ENCODE measurements around the gene AK2.
"Not testable (repeated sequence)": the region's sequence is repeated elsewhere in the genome, so short reads cannot be mapped to it uniquely, and the experiment has no call there.

The AK2 gene

GRCh38 chr1:33050221-33051076 is 13.8 kb upstream of the AK2 start:
- DNase-seq = no peak

- no peak for DNase-seq
Observed at GRCh38 chr1:33049371-33049770, 12.7 kb upstream of the AK2 start.

GRCh38 chr1:33048426-33048825 is 11.7 kb upstream of the AK2 start:
- DNase-seq = no peak

- no peak for DNase-seq
Observed at GRCh38 chr1:33047839-33048305, 11.2 kb upstream of the AK2 start.

- no peak for DNase-seq
Observed at GRCh38 chr1:33047290-33047689, 10.6 kb upstream of the AK2 start.

GRCh38 chr1:33046234-33046633 is 9.6 kb upstream of the AK2 start:
- not testable (repeated sequence) for DNase-seq

- DNase-seq = no peak
Observed at GRCh38 chr1:33045814-33046213, 9.1 kb upstream of the AK2 start.

- DNase-seq = no peak
Observed at GRCh38 chr1:33045246-33045645, 8.6 kb upstream of the AK2 start.

GRCh38 chr1:33043267-33044092 is 6.8 kb upstream of the AK2 start:
- no peak for DNase-seq

GRCh38 chr1:33042831-33043230 is 6.1 kb upstream of the AK2 start:
- DNase-seq = no peak

GRCh38 chr1:33041026-33041425 is 4.3 kb upstream of the AK2 start:
- no peak for DNase-seq

GRCh38 chr1:33039840-33040239 is 3.2 kb upstream of the AK2 start:
- DNase-seq = no peak

- no peak for DNase-seq
Observed at GRCh38 chr1:33036051-33036525, 595 bp downstream of the AK2 start.

GRCh38 chr1:33032126-33032869 is 4.4 kb downstream of the AK2 start:
- DNase-seq = no peak

- DNase-seq = no peak
Observed at GRCh38 chr1:33031506-33031905, 5.2 kb downstream of the AK2 start.

- no peak for DNase-seq
Observed at GRCh38 chr1:33030575-33030974, 6.1 kb downstream of the AK2 start.

GRCh38 chr1:33029921-33030320 is 6.8 kb downstream of the AK2 start:
- no peak for DNase-seq

GRCh38 chr1:33029209-33029608 is 7.5 kb downstream of the AK2 start:
- no peak for DNase-seq

- no peak for DNase-seq
Observed at GRCh38 chr1:33025761-33026160, 10.9 kb downstream of the AK2 start.

- no peak for DNase-seq
Observed at GRCh38 chr1:33025180-33025569, 11.5 kb downstream of the AK2 start.

GRCh38 chr1:33024430-33025179 is 12.1 kb downstream of the AK2 start:
- DNase-seq = not testable (repeated sequence)

GRCh38 chr1:33022650-33023200 is 14.0 kb downstream of the AK2 start:
- DNase-seq = no peak

Measured in T-helper 9 cell (primary cell).